Middle frontal gyrus (tissue), 1 donor: ENCODE results near the gene FOXN4.
A peak's percentile ranks its signal among the peaks of the same experiment; 100 is the strongest.

Experiments used
- DNase-seq: peaks from one replicate; pipeline ENCODE4 v3.0.0-alpha.2; 2015; ENCODE audit warnings: low spot score; ENCODE audit errors: extremely low spot score

FOXN4 gene

GRCh38 chr12:109305547-109305946, 3.5 kb downstream of the FOXN4 start:
- no peak for DNase-seq

- no peak for DNase-seq
Measured at GRCh38 chr12:109304485-109304884, 4.6 kb downstream of the FOXN4 start.

GRCh38 chr12:109302770-109303169, 6.3 kb downstream of the FOXN4 start:
- DNase-seq: no peak

- no peak for DNase-seq
Measured at GRCh38 chr12:109302358-109302757, 6.7 kb downstream of the FOXN4 start.

GRCh38 chr12:109301643-109302168, 7.4 kb downstream of the FOXN4 start:
- no peak for DNase-seq

GRCh38 chr12:109299849-109300248, 9.2 kb downstream of the FOXN4 start:
- DNase-seq: no peak

- DNase-seq: no peak
Measured at GRCh38 chr12:109296431-109296830, 12.7 kb downstream of the FOXN4 start.

GRCh38 chr12:109295764-109296425, 13.2 kb downstream of the FOXN4 start:
- no peak for DNase-seq

GRCh38 chr12:109294286-109294796, 14.7 kb downstream of the FOXN4 start:
- no peak for DNase-seq

- no peak for DNase-seq
Measured at GRCh38 chr12:109293106-109293505, 16.0 kb downstream of the FOXN4 start.

GRCh38 chr12:109292342-109292711, 16.8 kb downstream of the FOXN4 start:
- DNase-seq: no peak

GRCh38 chr12:109291521-109292341, 17.4 kb downstream of the FOXN4 start:
- DNase-seq: peak; percentile 64

GRCh38 chr12:109291117-109291516, 18.0 kb downstream of the FOXN4 start:
- no peak for DNase-seq

GRCh38 chr12:109290061-109290460, 19.0 kb downstream of the FOXN4 start:
- DNase-seq: no peak

GRCh38 chr12:109289551-109289950, 19.5 kb downstream of the FOXN4 start:
- no peak for DNase-seq

GRCh38 chr12:109289004-109289403, 20.1 kb downstream of the FOXN4 start:
- no peak for DNase-seq

- no peak for DNase-seq
Measured at GRCh38 chr12:109288571-109288970, 20.5 kb downstream of the FOXN4 start.

GRCh38 chr12:109287811-109288469, 21.1 kb downstream of the FOXN4 start:
- DNase-seq: no peak

- DNase-seq: no peak
Measured at GRCh38 chr12:109287181-109287580, 21.9 kb downstream of the FOXN4 start.

GRCh38 chr12:109286652-109287051, 22.4 kb downstream of the FOXN4 start:
- DNase-seq: no peak

- DNase-seq: no peak
Measured at GRCh38 chr12:109286252-109286651, 22.8 kb downstream of the FOXN4 start.

GRCh38 chr12:109284392-109284791, 24.7 kb downstream of the FOXN4 start:
- no peak for DNase-seq
